Ascending aorta (tissue), 2 donors: ENCODE measurements around the gene PTPRCAP. TPM values are rescaled to one million over a fixed set of nuclear protein-coding genes. Genes with fewer than 3 reads are reported as not detected.

Source experiments
- DNase-seq, 2 donors: peaks; one replicate each; pipeline ENCODE4 v3.0.0-alpha.2; 2019; ENCODE audit warnings: low spot score in 2 of 2
- H3K27ac ChIP-seq, 2 donors: fragments of 200-600 bp; sonication (generic); one replicate each; pipeline ENCODE4 v1.5.1; 2016 to 2017; ENCODE audit warnings: mild to moderate bottlenecking in 1 of 2
- H3K27me3 ChIP-seq: fragments of 200-600 bp; sonication (generic); one replicate; pipeline ENCODE4 v1.5.1; 2017
- H3K36me3 ChIP-seq, 2 donors: fragments of 200-600 bp; sonication (generic); one replicate each; pipeline ENCODE4 v1.5.1; 2016
- H3K4me1 ChIP-seq, 2 donors: fragments of 200-600 bp; sonication (generic); one replicate each; pipeline ENCODE4 v1.5.1; 2016 to 2017; ENCODE audit warnings: mild to moderate bottlenecking in 1 of 2
- H3K4me3 ChIP-seq, 2 donors: fragments of 200-600 bp; sonication (generic); one replicate each; pipeline ENCODE4 v1.5.1; 2016 to 2017; ENCODE audit warnings: mild to moderate bottlenecking in 1 of 2
- H3K9me3 ChIP-seq, 2 donors: fragments of 200-600 bp; sonication (generic); one replicate each; pipeline ENCODE4 v1.5.1; 2016
- CTCF ChIP-seq, 3 experiments: fragments of 200-600 bp in 2 of 3; fragments of 450-650 bp in 1 of 3; sonication (generic) in 2 of 3; IDR thresholded peaks; one replicate each; pipeline ENCODE4 v1.5.1; 2016 to 2019; ENCODE audit warnings: antibody characterized with exemption in 3 of 3, mild to moderate bottlenecking in 1 of 3, moderate library complexity in 1 of 3
- intact Hi-C: fragments of 100-400 bp; cut with DNase I; formaldehyde crosslinking; loops from one replicate; pipeline ENCODE4 v1.15.1; 2023
- total RNA-seq: library from RNA; depleted of rRNA; stranded (reverse); fragments of >200 nt; gene quantifications from one replicate; pipeline ENCODE4 v1.1.0, GENCODE V29; 2016

Gene PTPRCAP
- total RNA-seq, 1 donor from 2014 or later = 26.6 TPM

- H3K27ac ChIP-seq = no peak overlapping the region
- peaks cover 13 to 14% of the 10 kb centered on the region in 2 donors for H3K36me3 ChIP-seq
- no peaks in the 10 kb centered on the region for H3K9me3 ChIP-seq
- no peak for DNase-seq
- intact Hi-C loops = no loop called here
- TF ChIP-seq CTCF (IDR thresholded peaks at IDR 0.05) = no peak
- peaks cover 8 to 13% of the 10 kb centered on the region in 2 donors for H3K4me1 ChIP-seq
- H3K4me3 ChIP-seq = no peak overlapping the region
- no peaks in the 10 kb centered on the region for H3K27me3 ChIP-seq
Measured at GRCh38 chr11:67445515-67445914, 8.0 kb upstream of the PTPRCAP start.

DNA sequence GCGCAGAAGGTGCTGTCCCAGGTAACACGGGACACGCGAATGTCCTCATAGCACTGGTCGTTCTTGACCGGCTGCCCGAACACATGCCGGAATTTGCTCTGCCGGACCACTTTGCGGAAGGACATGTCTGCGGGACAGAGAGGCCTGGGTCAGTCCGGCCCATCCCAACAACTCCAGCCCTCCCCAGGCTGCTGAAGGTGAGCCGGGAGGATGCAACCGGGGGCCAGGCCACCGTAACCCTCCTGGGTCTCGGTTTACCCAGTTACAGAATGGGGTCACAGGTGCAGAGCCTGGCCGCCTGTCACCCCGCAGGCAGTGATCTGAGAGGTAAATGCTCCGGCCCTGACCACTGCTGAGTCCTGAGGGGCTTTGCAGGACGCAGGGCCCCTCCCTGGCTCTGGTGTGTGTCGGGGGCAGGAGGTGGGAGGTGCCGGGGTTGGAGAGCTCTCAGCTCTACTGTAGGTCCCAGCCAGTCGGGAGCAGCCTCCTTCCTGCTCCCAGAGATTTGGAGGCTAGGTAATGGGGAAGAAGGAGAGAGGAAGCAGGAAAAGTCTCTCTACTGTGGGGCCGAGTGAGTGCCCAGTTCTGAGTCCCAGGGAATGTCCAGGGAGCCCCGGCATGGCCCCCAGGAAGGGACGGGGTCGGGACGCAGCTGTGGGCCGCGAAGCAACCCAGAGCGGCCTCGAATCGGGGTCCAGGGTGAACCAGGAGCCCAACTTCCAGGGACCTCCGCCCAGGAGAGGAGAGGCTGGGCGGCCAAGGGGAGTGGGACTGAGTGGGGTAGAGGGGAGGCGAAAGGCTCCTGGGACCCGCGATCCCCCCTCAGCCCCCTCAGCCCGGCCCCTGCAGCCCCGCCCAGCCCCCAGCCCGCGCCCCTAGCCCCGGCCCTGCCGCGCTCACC lies 5.3 kb upstream of the PTPRCAP start:
- Histone ChIP-seq H3K4me1 (peaks cover 8 to 13% of the 10 kb centered on the region in 2 donors), H3K27me3 (no peaks in the 10 kb centered on the region), H3K27ac (peak overlapping the region; percentile 94 to 98), H3K36me3 (peaks cover 14 to 19% of the 10 kb centered on the region in 2 donors), H3K4me3 (peak overlapping the region; percentile 89 to 99), H3K9me3 (no peaks in the 10 kb centered on the region)
- intact Hi-C loops = loop anchor here (1.0 kb wide), 3 partner anchors 14 to 41 kb away; partner anchors contain the start of genes PPP1CA, RPS6KB2 and TMEM134
- no peak for TF ChIP-seq CTCF (IDR thresholded peaks at IDR 0.05)
- DNase-seq = no peak

DNA sequence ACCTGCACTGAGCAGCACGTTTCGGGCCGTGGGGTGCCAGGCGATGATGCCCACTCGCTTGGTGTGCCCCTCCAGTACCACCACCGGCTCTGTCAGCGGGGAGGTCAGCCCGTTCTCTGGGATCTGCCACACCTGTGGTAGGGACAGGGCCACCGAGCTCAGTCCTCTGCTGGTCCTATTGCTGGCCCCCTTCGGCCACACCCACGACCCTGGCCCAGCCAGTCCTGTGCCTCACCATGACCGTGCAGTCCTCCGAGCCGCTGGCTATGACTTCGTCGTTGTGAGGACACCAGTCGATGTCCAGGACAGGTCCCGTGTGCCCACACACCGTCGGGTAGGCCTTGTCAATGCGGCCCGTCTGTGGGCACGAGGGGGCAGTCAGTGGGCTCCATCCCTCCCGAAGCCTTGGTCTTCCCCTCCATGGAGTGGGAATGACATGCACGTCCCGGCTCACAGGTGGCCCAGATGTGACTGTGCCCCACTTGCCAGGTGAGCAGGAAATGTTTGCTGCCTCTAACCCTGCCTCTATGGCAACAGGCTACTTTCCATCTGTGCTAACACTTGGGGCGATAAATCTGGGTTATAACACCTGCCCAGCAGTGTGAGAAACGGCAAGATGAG lies 4.4 kb upstream of the PTPRCAP start:
- Histone ChIP-seq H3K36me3 (peaks cover 14 to 23% of the 10 kb centered on the region in 2 donors), H3K27ac (peak overlapping the region; percentile 12 to 98), H3K4me3 (peak overlapping the region in 1 of 2 donors; percentile 99), H3K27me3 (no peaks in the 10 kb centered on the region), H3K9me3 (no peaks in the 10 kb centered on the region), H3K4me1 (peaks cover 8 to 13% of the 10 kb centered on the region in 2 donors)
- intact Hi-C loops = no loop called here
- TF ChIP-seq CTCF (IDR thresholded peaks at IDR 0.05) = no peak
- DNase-seq = no peak

DNA sequence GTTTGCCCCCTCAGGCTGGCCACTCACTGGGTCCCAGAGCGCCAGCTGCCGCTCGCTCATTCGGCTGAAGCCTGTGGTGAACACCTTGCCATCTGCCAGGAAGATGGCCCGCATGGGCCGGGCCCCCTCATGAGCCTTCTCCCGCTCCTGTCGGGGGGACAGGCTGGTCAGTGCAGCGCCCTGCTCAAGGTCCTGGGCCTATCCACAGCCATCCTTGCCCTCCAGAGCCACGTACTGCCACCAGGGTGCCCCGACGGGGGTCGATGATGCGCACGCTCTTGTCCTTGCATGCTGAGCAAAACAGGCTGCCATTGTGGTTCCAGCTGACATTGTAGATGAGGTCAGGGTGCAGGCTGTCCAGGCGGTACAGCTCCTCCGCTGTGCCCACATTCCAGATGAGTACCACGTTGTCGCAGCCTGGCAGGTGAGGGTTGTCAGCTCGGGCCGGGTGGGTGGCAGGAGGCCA lies 3.6 kb upstream of the PTPRCAP start:
- H3K36me3 ChIP-seq = peaks cover 15 to 23% of the 10 kb centered on the region in 2 donors
- intact Hi-C loops = no loop called here
- H3K27ac ChIP-seq = peak overlapping the region in 1 of 2 donors; percentile 98
- TF ChIP-seq CTCF (IDR thresholded peaks at IDR 0.05) = no peak
- peaks cover 8 to 13% of the 10 kb centered on the region in 2 donors for H3K4me1 ChIP-seq
- DNase-seq = no peak
- H3K4me3 ChIP-seq = no peak overlapping the region
- H3K27me3 ChIP-seq = no peaks in the 10 kb centered on the region
- H3K9me3 ChIP-seq = no peaks in the 10 kb centered on the region

DNA sequence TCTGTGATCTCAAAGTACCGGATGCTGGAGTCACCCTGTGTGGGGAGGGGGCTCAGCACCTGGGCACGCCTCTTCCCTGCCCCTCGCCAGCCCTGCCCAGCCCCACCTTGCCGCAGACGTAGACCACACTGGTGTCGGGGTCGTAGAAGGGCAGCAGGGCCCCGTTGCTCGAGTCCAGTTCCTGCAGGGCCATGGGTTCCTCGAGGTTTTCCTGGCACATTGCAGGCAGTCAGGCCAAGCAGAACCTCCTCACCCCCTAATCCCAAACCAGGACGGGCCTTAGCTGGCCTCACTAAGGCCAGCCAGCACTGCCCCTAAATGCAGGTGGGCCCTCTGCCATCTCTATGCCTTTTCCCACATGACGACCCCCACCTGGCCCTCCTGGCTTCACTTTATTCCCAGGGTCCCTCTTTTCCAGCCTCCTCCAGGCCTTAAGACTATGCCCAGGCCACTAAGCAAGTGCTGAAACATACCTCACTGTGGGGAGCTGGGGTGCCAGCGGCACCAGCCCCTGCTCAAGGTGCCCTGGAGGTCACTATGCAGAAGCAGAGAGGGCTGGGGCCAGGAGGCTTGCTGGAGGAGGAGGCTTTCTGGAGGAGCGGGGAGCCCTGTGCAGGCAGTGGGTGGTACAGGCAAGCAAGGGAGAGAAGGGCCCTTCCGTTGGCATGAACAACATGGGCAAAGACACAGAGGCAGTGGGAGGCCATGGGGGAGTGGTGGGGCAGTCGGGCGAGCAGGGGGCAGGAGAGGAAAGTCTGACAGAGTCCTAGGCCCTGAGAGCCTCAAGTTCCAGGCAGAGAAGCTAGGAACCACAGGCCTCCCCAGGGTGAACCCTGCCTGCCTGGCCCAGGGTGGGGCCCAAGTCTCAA lies 3.0 kb upstream of the PTPRCAP start:
- no peak for DNase-seq
- intact Hi-C loops = no loop called here
- H3K4me1 ChIP-seq = peaks cover 8 to 13% of the 10 kb centered on the region in 2 donors
- TF ChIP-seq CTCF (IDR thresholded peaks at IDR 0.05) = no peak
- H3K36me3 ChIP-seq = peaks cover 22 to 29% of the 10 kb centered on the region in 2 donors
- H3K9me3 ChIP-seq = no peaks in the 10 kb centered on the region
- no peaks in the 10 kb centered on the region for H3K27me3 ChIP-seq
- peak overlapping the region in 1 of 2 donors; percentile 52 for H3K27ac ChIP-seq
- no peak overlapping the region for H3K4me3 ChIP-seq
